AG04449 (cell line): ENCODE data around the gene CPE.
"Not testable (repeated sequence)": the region's sequence is repeated elsewhere in the genome, so short reads cannot be mapped to it uniquely, and the experiment has no call there.

Experiments used
- CTCF ChIA-PET: fragments of 350-600 bp; formaldehyde crosslinking; extraction: SDS; loops from one replicate; lab custom pipeline; 2021; ENCODE audit warnings: antibody characterized with exemption; lab: Yijun Ruan, JAX
- POLR2A ChIA-PET: fragments of 400-600, 350-600 bp; formaldehyde crosslinking; extraction: SDS; loops from one replicate; lab custom pipeline; 2020; ENCODE audit warnings: antibody characterized with exemption, inconsistent platforms; lab: Yijun Ruan, JAX
- DNase-seq: peaks from one replicate; pipeline ENCODE4 v3.0.0-alpha.2; 2010; ENCODE audit warnings: low read depth, low spot score
- H3K4me3 ChIP-seq: 2 replicates; pipeline ENCODE4 v1.5.1; 2011; ENCODE audit warnings: low read depth, mild to moderate bottlenecking, control low read depth, low read length
- TF ChIP-seq, protein P1 (sequence below): IDR thresholded peaks from one replicate; pipeline ENCODE4 v1.5.1; 2011; ENCODE audit warnings: mild to moderate bottlenecking, moderate library complexity, low read length, control low read depth, inconsistent platforms; ENCODE audit not compliant: insufficient read depth; ENCODE audit errors: missing control alignments

The CPE gene

GRCh38 chr4:165335163-165335703, 43.6 kb upstream of the CPE start:
- ChIA-PET POLR2A (no interaction called here), CTCF (no interaction called here)
- no peak for DNase-seq
- TF ChIP-seq, protein P1, sequence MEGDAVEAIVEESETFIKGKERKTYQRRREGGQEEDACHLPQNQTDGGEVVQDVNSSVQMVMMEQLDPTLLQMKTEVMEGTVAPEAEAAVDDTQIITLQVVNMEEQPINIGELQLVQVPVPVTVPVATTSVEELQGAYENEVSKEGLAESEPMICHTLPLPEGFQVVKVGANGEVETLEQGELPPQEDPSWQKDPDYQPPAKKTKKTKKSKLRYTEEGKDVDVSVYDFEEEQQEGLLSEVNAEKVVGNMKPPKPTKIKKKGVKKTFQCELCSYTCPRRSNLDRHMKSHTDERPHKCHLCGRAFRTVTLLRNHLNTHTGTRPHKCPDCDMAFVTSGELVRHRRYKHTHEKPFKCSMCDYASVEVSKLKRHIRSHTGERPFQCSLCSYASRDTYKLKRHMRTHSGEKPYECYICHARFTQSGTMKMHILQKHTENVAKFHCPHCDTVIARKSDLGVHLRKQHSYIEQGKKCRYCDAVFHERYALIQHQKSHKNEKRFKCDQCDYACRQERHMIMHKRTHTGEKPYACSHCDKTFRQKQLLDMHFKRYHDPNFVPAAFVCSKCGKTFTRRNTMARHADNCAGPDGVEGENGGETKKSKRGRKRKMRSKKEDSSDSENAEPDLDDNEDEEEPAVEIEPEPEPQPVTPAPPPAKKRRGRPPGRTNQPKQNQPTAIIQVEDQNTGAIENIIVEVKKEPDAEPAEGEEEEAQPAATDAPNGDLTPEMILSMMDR, result no peak
- H3K4me3 ChIP-seq, result no peak overlapping the region

DNA sequence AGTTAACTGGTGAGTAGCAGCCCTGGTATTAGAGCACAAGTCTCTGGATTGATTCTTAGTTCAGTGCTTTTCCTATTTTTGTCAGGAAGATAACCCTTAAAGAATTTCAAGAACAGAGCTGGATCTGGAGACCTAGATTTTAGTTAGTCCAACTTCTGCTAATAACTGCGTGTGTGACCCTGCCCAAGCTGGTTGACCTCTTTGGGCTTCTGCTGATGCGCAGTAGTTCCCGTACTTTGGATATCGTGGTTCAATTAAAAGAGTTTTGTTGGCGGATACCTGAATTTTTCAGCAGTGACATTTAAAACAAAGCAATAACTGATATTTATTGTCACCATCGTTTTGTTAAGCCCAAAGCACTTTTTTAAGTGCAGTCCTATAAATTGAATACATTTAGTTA, 42.1 kb upstream of the CPE start:
- ChIA-PET CTCF (no interaction called here), POLR2A (no interaction called here)
- no peak overlapping the region for H3K4me3 ChIP-seq
- TF ChIP-seq, protein P1, result no peak
- DNase-seq, result no peak

DNA sequence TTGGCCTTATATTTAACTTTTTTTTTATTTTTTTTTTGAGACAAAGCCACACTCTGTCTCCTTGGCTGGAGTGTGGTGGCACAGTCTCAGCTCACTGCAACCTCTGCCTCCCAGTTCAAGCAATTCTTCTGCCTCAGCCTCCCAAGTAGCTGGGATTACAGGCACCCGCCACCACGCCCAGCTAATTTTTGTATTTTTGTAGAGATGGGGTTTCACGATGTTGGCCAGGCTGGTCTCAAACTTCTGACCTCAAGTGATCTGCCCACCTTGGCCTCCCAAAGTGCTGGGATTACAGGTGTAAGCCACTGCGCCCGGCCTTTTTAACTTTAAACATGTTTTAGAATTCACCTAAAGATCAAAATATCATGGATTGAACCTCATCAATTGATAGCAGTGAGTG, 36.5 kb upstream of the CPE start:
- CTCF ChIA-PET, result interaction anchor here (0.9 to 7.9 kb wide), 5 partner anchors 13 to 1679 kb away, joined by 3 to 117 read pairs (median 3); partner anchors contain the start of gene TMEM192
- DNase-seq, H3K4me3 ChIP-seq, POLR2A ChIA-PET: not testable (repeated sequence)

DNA sequence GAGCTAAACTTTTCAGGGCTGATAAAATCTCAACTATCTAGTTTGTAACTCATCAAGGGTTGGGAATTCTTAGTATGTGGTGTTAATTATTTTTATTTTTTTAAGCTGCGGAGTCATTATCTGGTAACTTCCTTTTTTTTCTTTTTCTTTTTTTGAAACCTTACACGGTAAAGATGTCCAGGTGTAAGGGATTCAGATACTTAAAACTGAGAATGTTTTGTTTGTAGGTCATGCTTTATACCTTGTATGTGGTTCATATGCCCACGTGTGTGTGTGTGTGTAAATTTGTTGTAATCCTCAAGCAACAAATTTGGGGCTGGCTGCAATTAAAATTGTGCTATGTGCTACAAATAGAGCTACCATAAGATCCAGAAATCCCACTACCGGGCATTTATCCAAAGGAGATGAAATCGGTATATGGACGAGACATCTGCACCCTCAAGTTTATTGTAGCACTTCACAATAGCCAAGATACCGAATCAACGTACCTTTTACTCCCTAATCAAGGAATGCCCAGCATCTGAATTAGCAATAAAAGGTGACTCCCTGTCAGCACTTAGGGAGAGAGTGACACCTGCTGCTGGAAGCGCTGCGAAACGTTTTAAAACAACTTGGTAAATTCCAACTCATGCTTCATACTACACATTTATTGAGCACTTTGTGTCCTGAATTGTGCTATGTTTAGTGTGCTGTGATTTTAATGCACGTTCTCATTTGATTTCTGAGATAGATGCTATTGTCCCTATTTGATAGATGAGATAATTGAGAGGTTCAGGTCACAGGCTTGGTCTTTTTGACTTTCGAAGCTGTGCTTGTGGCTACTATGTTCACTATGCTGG, 35.2 kb upstream of the CPE start:
- POLR2A ChIA-PET, result no interaction called here
- no peak overlapping the region for H3K4me3 ChIP-seq
- CTCF ChIA-PET, result interaction anchor here (0.8 to 7.9 kb wide), 11 partner anchors 12 to 1678 kb away, joined by 3 to 117 read pairs (median 3); partner anchors contain the start of gene TMEM192
- DNase-seq, result no peak
- TF ChIP-seq, protein P1, result peak; percentile 23

DNA sequence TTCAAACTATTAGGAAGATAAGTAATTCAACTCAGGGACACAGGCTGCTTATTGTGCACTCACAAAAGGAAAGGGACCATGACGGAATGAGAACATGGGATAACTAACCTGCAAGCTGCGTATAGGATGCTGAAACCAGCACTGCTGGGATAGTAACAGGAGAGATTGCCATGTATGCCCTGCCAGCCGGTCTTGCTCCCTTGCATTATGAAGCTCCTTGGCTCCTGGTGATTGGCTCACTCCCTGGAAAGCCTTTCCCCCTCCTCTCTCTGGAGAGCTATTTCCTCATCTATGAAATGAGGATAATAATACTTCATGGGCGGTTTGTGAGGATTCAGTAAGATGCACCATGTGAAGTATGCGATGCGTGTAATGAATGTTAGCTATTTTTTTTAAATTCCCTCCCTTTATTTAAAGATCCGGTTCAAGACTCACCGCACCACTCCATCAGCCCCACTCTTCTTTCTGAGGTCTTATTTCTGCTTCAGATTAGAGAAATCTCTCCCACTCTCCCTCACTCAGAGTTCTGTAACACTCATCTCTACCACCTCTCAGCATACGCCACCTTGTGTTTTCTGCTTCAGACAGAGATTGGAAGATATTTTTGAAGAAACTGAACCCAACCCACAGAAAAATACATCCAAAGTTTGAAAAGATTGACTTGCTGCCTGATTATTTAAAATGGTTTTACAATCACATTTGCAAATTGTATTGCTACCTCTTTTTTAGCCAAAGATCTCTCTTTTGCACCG, 33.0 kb upstream of the CPE start:
- DNase-seq, result no peak
- ChIA-PET CTCF (interaction anchor here (1.4 to 7.9 kb wide), 3 partner anchors 10 to 215 kb away, joined by 4 to 117 read pairs (median 22); no protein-coding TSS in a partner anchor), POLR2A (no interaction called here)
- TF ChIP-seq, protein P1, result peak; percentile 9
- H3K4me3 ChIP-seq, result no peak overlapping the region

- TF ChIP-seq, protein P1, result no peak
- POLR2A ChIA-PET, result no interaction called here
Observed at GRCh38 chr4:165347647-165348569, 30.9 kb upstream of the CPE start.

More at GRCh38 chr4:165347647-165348569, 30.9 kb upstream of the CPE start:
- no peak overlapping the region for H3K4me3 ChIP-seq
- DNase-seq, result no peak
- CTCF ChIA-PET, result interaction anchor here (1.0 to 7.9 kb wide), 3 partner anchors 8 to 217 kb away, joined by 3 to 117 read pairs (median 22); no protein-coding TSS in a partner anchor
